ENCODE measurements around the gene HMGA1.
"Not testable (repeated sequence)": the region's sequence is repeated elsewhere in the genome, so short reads cannot be mapped to it uniquely, and the experiment has no call there.

HMGA1 gene

GRCh38 chr6:34269132-34269531, 32.5 kb downstream of the HMGA1 start:
- DNase-seq = not testable (repeated sequence)

GRCh38 chr6:34269658-34270341, 33.1 kb downstream of the HMGA1 start:
- DNase-seq = not testable (repeated sequence)

GRCh38 chr6:34272013-34272926, 35.6 kb downstream of the HMGA1 start:
- DNase-seq = no peak

GRCh38 chr6:34273242-34273805, 36.7 kb downstream of the HMGA1 start:
- DNase-seq = no peak

- no peak for DNase-seq
These were observed 37.5 kb downstream of the HMGA1 start for GRCh38 chr6:34274129-34274528.

- no peak for DNase-seq
These were observed 38.6 kb downstream of the HMGA1 start for GRCh38 chr6:34275128-34275804.

- DNase-seq = no peak
These were observed 39.5 kb downstream of the HMGA1 start for GRCh38 chr6:34276191-34276590.

- DNase-seq = no peak
These were observed 40.4 kb downstream of the HMGA1 start for GRCh38 chr6:34276881-34277762.

- DNase-seq = no peak
These were observed 41.1 kb downstream of the HMGA1 start for GRCh38 chr6:34277763-34278112.

GRCh38 chr6:34278833-34279232, 42.2 kb downstream of the HMGA1 start:
- no peak for DNase-seq

GRCh38 chr6:34280216-34280615, 43.5 kb downstream of the HMGA1 start:
- no peak for DNase-seq

- DNase-seq = no peak
These were observed 45.1 kb downstream of the HMGA1 start for GRCh38 chr6:34281702-34282334.

GRCh38 chr6:34284563-34285447, 48.1 kb downstream of the HMGA1 start:
- DNase-seq = no peak

GRCh38 chr6:34285448-34286164, 48.9 kb downstream of the HMGA1 start:
- DNase-seq = no peak

- DNase-seq = no peak
These were observed 51.9 kb downstream of the HMGA1 start for GRCh38 chr6:34288581-34288980.

- DNase-seq = no peak
These were observed 52.5 kb downstream of the HMGA1 start for GRCh38 chr6:34289137-34289536.

- no peak for DNase-seq
These were observed 56.3 kb downstream of the HMGA1 start for GRCh38 chr6:34292954-34293353.

- no peak for DNase-seq
These were observed 59.0 kb downstream of the HMGA1 start for GRCh38 chr6:34295721-34296120.

Data from stimulated activated CD8-positive, alpha-beta memory T cell treated with anti-CD3 and anti-CD28 coated beads, Interleukin-4, amount 100 ng/mL, for 48 hours (primary cell).